Stimulated activated naive B cell treated with anti-CD40 and anti-IgM and Interleukin-4, amounts not matched to agents 10 μg/mL and 1 μg/mL and 100 μg/mL, for 72 hours (primary cell): ENCODE results near the gene LMTK2.
"Not testable (repeated sequence)": the region's sequence is repeated elsewhere in the genome, so short reads cannot be mapped to it uniquely, and the experiment has no call there.

Experiments used
- ATAC-seq, 2 donors: fragments of 150-1000 bp; cut with Tn5 transposase; replicated peaks; 2 replicates each; pipeline ENCODE4 v1.10.0; 2021; ENCODE audit warnings: moderate library complexity in 1 of 2
- DNase-seq: peaks from one replicate; pipeline ENCODE4 v3.0.0; 2021
- H3K27ac Mint-ChIP-seq: one replicate; pipeline ENCODE4 v1.8.0; 2022; ENCODE audit warnings: mild to moderate bottlenecking, mixed read lengths
- H3K27me3 Mint-ChIP-seq, 2 donors: one replicate each; pipeline ENCODE4 v1.8.0; 2022; ENCODE audit warnings: mixed read lengths in 2 of 2
- H3K36me3 Mint-ChIP-seq, 2 donors: one replicate each; pipeline ENCODE4 v1.8.0; 2022; ENCODE audit warnings: mixed read lengths in 2 of 2, mild to moderate bottlenecking in 1 of 2
- H3K4me1 Mint-ChIP-seq, 2 donors: one replicate each; pipeline ENCODE4 v1.8.0; 2022; ENCODE audit warnings: mixed read lengths in 2 of 2, mild to moderate bottlenecking in 1 of 2
- H3K4me3 Mint-ChIP-seq, 2 donors: one replicate each; pipeline ENCODE4 v1.8.0; 2022; ENCODE audit warnings: mild to moderate bottlenecking in 2 of 2, mixed read lengths in 2 of 2, moderate library complexity in 1 of 2
- H3K9me3 Mint-ChIP-seq, 2 donors: one replicate each; pipeline ENCODE4 v1.8.0; 2022; ENCODE audit warnings: mixed read lengths in 2 of 2, mild to moderate bottlenecking in 1 of 2

LMTK2 gene

DNA sequence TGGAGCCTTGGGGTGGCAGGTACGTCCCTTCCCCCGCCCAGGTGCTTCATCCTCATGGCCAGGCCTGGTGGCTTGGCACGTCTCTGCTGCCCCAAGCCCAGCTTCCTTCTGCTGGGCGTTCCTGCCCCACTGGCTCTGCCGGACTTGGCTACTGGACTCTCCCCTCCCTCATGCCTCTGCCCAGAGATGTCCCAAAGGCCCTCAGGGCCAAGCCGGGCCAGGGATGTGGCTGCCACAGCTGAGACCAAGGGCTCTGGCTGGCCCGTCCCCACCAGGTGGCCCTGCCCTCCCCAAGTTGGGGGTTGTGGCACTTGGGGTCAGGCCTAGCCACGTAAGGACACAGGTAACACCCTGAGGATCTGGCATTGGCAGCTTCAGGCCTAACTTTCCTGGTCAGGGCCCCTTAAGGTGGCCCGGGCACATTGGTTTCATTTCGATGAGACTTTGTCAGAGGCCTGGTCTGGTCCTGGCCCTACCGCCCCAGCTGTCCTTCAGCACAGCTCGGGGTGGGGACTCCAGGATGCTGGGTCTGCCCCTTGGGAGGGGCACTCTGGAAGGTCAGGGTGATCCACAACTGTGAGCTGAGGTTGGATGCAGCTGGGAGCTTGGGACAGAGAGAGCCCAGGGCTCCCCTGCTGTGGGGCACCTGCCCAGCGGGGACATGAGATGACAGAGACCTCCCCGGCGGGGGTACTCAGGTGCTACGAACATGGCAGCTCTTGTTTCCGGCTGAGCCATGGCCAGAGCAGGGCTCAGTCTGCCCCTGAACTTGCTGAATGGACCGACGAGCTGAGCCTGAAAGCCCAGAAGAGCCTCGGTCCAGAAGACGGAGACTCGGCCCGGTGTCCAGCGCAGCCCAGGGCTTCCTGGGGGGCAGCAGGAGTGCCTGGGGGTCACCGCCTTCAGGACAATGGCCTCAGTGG, 107.5 kb downstream of the LMTK2 start:
- no peak overlapping the region for H3K4me3 Mint-ChIP-seq
- ATAC-seq (no peak), DNase-seq (no peak)
- peaks cover 11 to 47% of the 10 kb centered on the region in 2 donors for H3K27me3 Mint-ChIP-seq
- peaks cover 14 to 27% of the 10 kb centered on the region in 2 donors for H3K4me1 Mint-ChIP-seq
- H3K27ac Mint-ChIP-seq, result no peak overlapping the region
- no peaks in the 10 kb centered on the region for H3K9me3 Mint-ChIP-seq
- H3K36me3 Mint-ChIP-seq, result peaks cover 20 to 30% of the 10 kb centered on the region in 2 donors

DNA sequence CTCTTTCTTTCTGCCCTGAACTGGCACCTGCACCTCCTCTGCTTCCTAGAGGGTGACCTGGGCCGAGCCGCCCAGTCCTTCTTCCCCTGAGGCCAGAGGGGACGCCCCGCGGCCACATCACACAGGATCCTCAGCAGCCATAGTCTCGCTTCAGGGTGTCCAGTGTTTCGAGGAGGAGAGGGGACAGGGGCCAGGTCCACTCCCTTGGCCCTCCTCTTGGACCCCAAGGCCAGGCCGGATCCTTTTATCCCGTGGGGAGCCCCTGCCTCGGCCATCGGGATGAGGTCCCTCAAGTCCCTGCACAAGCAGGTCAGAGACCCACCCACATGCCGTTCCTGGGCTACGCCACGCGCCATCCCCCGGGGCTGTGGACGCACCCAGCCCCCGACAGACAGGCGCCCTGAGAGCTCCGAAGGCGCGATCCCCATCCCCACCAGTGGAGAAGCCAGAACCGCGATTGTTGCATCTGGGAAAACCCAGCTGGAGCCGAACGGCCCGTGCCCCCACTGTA, 108.2 kb downstream of the LMTK2 start:
- ATAC-seq, result no peak
- Mint-ChIP-seq H3K27ac (no peak overlapping the region), H3K4me1 (peaks cover 20 to 34% of the 10 kb centered on the region in 2 donors), H3K27me3 (peaks cover 13 to 44% of the 10 kb centered on the region in 2 donors), H3K36me3 (peaks cover 23 to 32% of the 10 kb centered on the region in 2 donors), H3K4me3 (no peak overlapping the region), H3K9me3 (no peaks in the 10 kb centered on the region)
- DNase-seq, result no peak

DNA sequence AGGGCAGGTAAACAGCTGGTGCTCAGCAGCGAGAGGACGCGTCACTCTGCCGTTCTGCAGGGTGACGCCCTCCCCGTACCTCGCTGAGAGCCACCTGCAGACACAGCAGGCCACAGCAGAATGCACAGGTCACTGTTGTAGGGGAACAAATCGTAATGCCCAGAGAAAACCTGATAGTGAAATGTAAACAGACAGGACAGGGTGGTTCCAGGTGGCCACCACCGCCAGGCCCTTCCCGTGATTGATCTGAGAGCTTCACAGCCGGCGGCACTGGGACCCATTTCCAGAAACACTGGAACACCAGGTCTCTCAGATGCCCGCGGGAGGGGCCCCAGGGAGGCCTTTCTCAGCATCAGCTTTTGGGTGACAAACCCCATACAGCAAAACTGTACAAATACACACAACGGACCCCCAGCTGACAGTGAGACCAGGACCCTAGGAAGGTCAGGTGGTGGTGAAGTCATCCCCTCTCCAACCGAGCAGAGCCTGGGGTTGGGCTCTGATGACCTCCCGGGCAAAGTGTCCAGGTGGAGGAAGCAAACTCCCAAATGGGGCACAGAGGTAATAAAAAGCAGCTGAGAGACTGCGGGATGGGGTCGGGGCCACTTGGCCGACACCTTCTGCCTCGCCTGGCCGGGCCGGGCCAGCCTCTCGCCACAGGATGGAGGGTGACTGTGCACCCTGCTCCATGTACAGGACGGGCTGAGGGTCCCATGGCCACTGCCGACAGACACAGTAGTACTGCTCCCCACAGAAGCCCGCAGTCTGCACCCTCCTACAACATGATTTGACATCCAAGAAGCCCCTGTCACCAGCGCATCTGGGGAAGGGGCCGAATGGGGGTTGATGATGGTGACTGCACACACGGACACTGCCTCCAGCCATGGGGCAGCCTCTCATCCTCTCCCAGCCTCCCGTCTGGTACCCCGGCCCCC, 109.2 kb downstream of the LMTK2 start:
- Mint-ChIP-seq H3K9me3 (no peaks in the 10 kb centered on the region), H3K27me3 (peaks cover 10 to 39% of the 10 kb centered on the region in 2 donors), H3K4me1 (peaks cover 20 to 36% of the 10 kb centered on the region in 2 donors), H3K4me3 (no peak overlapping the region), H3K27ac (no peak overlapping the region), H3K36me3 (peaks cover 23 to 29% of the 10 kb centered on the region in 2 donors)
- DNase-seq (no peak), ATAC-seq (no peak)

DNA sequence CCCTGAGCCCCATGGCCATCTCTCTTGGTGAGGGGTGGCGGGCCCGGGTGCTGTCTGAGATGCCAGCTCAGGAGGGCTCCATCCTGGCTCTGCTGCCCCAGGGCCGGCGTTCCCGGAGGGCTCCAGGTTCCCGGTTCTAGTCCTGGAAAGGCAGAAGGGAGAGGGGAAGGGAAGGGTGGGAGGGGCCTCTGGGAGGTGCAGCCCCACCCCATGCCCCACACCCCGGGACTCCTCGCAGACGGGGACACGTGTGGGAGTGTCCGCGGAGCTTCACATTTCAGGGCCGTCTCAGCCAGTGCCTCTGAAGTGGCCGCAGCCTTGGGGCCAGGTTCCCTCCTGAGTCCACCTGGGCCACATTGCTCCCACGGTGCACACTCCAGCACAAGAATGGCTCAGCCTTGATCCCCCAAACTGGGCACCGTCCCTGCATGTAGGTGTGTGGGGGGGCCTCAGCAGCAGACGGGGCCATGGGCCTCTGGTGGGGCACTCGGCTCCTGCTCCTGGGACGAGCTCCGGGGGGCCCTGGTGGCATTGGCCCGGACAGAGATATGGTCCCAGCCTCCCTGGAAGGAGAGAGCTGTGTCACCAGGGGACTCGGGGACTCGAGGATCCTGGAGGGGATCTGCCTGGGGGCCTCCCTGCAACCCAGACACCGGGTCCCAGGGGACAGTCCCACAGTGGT, 110.4 kb downstream of the LMTK2 start:
- peaks cover 31 to 38% of the 10 kb centered on the region in 2 donors for H3K36me3 Mint-ChIP-seq
- peaks cover 5 to 32% of the 10 kb centered on the region in 2 donors for H3K27me3 Mint-ChIP-seq
- no peak overlapping the region for H3K27ac Mint-ChIP-seq
- no peaks in the 10 kb centered on the region for H3K9me3 Mint-ChIP-seq
- H3K4me1 Mint-ChIP-seq, result peaks cover 18 to 29% of the 10 kb centered on the region in 2 donors
- H3K4me3 Mint-ChIP-seq, result no peak overlapping the region
- ATAC-seq (no peak), DNase-seq (no peak)

DNA sequence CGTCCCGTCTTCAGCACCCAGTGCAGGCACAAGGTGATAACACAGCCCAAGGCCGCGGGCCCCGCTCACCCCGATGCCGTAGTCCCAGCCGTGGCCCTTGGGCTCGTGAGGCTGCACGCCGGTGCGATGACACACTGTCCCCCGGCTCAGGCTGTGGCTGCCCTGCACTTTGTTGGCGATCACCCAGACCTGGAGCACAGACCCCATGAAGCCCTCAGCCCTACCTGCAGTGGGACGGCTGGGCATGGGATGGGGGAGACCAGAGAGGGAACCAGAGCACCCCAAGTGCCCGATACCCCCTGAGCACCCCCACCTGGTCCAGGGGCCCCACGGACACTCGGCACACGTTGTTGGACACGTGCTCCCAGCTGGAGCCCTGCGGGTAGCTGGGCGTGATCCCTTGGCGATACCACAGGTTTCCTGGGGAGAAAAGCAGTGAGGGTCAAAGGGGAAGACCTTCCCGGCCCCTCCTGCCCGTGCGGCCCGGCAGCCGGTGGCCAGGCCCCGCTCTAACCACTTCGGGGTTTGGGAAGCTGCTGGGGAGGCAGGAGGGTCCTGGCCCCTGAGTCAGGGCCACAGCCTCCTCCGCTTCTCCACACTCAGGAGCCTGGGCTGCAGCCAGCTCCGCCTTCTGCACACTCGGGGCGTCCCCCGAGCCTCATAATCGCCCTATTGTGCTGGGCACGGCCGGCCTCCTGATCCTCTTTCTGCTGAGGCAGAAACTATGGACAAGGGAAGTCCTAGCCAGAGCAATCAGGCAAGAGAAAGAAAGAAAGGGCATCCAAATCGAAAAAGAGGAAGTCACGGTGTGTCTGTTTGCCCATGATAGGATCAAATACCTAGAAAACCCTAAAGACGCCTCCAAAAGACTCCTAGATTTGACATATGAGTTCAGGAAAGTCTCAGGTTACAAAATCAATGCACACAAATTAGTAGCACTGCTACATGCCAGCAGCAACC, 111.2 kb downstream of the LMTK2 start:
- Mint-ChIP-seq H3K4me1 (peaks cover 18 to 24% of the 10 kb centered on the region in 2 donors), H3K4me3 (peak overlapping the region; percentile 11 to 56), H3K36me3 (peaks cover 33 to 38% of the 10 kb centered on the region in 2 donors), H3K27ac (peak overlapping the region; percentile 37), H3K27me3 (peaks cover 5 to 26% of the 10 kb centered on the region in 2 donors), H3K9me3 (no peaks in the 10 kb centered on the region)
- ATAC-seq (peak; percentile 54 to 81), DNase-seq (peak; percentile 20)

DNA sequence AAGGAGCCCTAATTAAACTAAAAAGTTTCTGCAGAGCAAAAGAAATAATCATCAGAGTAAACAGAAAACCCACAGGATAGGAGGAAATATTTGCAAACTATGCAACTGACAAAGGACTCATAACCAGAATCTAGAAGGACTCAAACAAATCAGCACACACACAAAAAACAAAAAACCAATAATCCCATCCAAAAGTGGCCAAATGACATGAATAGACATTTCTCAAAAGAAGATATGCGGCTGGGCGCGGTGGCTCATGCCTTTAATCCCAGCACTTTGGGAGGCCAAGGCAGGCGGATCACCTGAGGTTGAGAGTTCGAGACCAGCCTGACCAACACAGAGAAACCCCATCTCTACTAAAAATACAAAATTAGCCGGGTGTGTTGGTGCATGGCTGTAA, 112.7 kb downstream of the LMTK2 start:
- ATAC-seq, H3K27ac Mint-ChIP-seq: not testable (repeated sequence)
- H3K27me3 Mint-ChIP-seq, result peaks cover 5 to 14% of the 10 kb centered on the region in 2 donors

DNA sequence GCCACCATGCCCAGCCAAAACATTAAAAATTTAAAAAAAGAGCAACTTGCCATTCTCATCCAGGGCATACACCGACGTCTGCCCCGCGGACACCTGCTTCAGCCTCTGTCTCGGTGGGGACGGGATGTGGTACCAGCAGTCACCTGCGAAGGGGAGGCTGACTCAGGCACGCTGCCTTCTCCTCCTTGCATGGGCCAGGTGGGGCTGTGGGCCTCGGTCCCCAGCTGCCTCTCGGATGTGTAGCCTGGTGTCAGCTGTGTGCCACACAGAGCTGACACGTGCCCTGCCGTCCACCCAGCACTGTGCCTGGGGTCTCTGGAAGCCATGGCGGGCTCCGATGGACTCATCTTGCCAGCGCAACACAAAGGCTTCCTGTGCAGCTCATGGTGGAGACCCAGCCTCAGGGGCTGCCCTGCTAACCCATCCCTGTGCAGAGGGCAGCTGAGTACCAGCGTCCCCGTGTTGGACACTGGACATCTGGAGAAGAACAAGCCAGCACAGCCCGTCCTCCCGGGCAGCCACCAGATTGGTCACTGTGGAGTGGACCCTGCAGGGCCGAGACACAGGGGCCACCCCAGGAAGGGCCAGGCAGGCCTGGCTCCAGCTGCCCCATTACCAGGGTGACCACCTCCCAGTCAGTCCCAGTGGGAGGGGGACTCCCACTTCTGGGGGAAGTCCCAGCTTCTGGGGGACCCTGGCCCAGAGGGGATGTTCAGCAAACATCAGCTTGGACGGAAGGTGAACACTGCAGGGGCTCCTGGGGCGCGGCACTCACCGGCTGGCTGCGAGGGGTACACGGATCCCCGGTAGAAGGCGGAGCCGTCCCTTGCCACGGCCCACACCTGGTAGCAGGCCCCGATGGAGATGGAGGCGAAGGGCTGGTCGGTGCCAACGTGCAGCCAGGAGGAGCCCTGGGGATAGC, 115.2 kb downstream of the LMTK2 start:
- H3K27me3 Mint-ChIP-seq, result peaks cover 5 to 9% of the 10 kb centered on the region in 2 donors
- no peaks in the 10 kb centered on the region for H3K9me3 Mint-ChIP-seq
- DNase-seq (no peak), ATAC-seq (no peak)
- no peak overlapping the region for H3K4me3 Mint-ChIP-seq
- H3K36me3 Mint-ChIP-seq, result peaks cover 39 to 52% of the 10 kb centered on the region in 2 donors
- H3K27ac Mint-ChIP-seq, result no peak overlapping the region
- peaks cover 20 to 23% of the 10 kb centered on the region in 2 donors for H3K4me1 Mint-ChIP-seq

More for the DNA sequence above, 112.7 kb downstream of the LMTK2 start:
- H3K9me3 Mint-ChIP-seq, DNase-seq, H3K4me3 Mint-ChIP-seq: not testable (repeated sequence)
- Mint-ChIP-seq H3K36me3 (peaks cover 35 to 43% of the 10 kb centered on the region in 2 donors), H3K4me1 (peaks cover 20 to 23% of the 10 kb centered on the region in 2 donors)

DNA sequence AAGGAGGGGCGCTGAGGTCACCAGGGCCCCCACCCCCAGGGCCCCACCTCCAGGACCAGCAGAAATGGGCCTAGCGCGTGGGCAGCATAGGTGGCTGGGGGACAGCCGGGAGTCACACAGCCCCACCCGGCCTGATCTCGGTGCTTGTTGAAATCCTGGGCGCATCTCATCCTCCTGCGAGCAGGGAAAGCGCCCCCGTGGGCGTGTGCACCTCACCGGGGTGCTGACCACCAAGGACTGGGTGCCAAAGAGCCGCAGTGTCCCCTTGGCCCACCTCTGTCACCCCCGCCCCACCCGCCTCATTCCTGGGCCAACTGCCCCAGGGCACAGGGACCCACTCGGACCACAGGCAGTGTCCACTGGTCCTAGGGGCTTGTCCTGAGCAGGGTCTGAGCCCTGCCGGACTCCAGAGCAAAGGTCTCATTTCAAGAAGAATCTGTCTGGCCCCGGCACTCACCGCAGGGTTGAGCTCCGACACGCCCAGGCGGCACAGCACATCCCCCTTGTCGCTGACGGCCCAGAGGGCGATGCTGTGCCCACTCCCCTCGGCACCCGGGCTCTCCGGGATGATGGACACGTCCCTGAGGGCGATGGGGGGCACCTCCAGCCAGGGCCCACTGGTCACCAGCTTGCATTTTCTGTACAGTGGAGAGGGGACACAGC, 116.0 kb downstream of the LMTK2 start:
- no peak for DNase-seq
- H3K27me3 Mint-ChIP-seq, result peaks cover 5 to 9% of the 10 kb centered on the region in 2 donors
- H3K4me1 Mint-ChIP-seq, result peaks cover 18 to 23% of the 10 kb centered on the region in 2 donors
- no peaks in the 10 kb centered on the region for H3K9me3 Mint-ChIP-seq
- H3K36me3 Mint-ChIP-seq, result peaks cover 39 to 49% of the 10 kb centered on the region in 2 donors
- H3K4me3 Mint-ChIP-seq, result no peak overlapping the region
- ATAC-seq, result no peak
- no peak overlapping the region for H3K27ac Mint-ChIP-seq

DNA sequence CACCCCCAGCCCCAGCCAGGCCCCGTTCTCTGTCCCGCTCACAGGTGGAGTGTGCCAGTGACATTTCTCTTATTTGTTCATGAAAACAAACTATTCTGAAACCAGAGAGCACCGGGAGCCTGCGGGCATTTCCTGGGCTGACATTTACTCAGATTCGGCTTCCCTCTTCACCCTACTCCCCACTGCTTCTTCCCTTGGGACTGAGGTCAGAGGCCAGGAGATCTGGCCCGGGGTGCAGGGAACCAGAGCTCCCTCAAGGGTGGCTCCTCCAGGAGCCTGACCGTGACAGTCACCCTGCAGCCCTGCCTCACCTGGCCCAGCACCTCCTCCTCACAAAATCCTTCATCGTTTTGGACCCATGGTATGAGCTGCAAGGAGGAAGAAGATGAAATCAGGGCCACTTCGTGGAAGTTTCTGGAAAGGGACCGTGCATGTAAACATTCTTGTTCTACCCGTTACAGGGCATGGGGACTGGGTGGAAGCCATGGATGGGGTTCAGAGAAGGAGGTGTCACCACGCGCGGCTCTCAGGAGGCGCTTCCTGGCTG, 116.8 kb downstream of the LMTK2 start:
- H3K27ac Mint-ChIP-seq, result no peak overlapping the region
- peaks cover 40 to 51% of the 10 kb centered on the region in 2 donors for H3K36me3 Mint-ChIP-seq
- DNase-seq (no peak), ATAC-seq (no peak)
- H3K4me1 Mint-ChIP-seq, result peaks cover 12 to 16% of the 10 kb centered on the region in 2 donors
- peaks cover 3 to 5% of the 10 kb centered on the region in 2 donors for H3K27me3 Mint-ChIP-seq
- no peaks in the 10 kb centered on the region for H3K9me3 Mint-ChIP-seq
- H3K4me3 Mint-ChIP-seq, result no peak overlapping the region

DNA sequence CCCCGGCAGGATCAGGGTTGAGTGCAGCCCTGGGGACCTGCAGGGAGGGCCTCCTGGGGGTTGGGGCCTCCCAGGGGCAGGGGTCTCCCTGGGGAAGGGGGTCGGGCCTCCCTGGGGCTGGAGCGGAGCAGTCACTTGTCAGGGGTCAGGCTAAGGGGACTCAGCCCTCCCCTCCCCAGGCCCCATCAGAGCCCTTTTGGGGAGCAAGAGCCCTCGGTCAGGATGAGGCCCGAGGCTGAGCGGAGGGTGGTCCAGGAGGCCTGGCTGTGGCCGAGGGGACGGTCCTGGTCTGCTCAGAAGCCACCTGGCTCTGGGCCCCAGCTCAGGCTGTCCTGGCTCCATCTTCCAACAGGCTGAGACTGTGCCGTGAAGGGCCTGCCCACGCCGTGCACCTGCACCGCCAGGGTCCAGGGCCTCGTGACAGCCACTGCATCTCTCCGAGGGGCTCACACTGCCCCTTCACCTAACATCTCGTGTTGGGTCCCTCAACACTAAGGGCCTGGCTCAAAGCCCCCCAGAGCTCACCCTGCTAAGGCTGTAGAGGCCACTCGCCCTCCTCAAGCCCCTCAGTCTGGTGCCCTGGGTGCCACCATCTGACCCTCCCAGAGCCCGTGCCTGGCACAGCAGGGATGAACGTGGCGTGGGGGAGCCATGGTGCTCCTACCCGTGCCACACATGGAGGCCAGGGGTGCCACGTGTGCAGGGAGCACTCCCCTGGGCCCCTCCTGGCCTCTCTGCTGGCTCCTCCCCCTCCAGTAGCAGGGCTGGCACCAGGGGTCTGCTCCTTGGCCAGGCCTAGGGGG, 117.4 kb downstream of the LMTK2 start:
- peaks cover 40 to 48% of the 10 kb centered on the region in 2 donors for H3K36me3 Mint-ChIP-seq
- H3K9me3 Mint-ChIP-seq, result no peaks in the 10 kb centered on the region
- peaks cover 0 to 5% of the 10 kb centered on the region in 2 donors for H3K27me3 Mint-ChIP-seq
- ATAC-seq (no peak), DNase-seq (no peak)
- no peak overlapping the region for H3K27ac Mint-ChIP-seq
- no peak overlapping the region for H3K4me3 Mint-ChIP-seq
- peaks cover 8 to 9% of the 10 kb centered on the region in 2 donors for H3K4me1 Mint-ChIP-seq

DNA sequence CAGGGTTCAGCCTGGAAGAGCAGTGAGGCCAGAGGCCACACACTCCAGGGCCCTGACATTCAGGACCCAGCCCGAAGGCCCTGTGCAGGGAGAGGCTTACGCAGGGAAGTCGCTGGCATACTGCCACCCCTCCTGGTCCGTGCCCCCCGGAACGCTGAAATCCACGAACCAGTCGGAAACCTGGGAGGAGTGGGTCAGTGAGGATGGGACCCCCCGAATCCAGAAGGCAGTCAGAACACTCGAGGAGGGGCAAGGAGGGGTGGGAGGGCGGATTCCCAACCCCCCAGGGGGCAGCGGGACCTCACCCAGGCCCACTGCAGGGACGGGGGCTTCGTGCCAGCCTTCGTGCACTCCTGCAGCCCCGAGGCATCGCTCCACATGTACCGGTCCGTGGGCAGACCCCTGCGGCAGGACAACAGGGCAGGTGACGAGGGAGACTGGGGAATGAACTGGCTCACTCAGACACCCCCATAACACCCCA, 118.1 kb downstream of the LMTK2 start:
- Mint-ChIP-seq H3K36me3 (peaks cover 38 to 45% of the 10 kb centered on the region in 2 donors), H3K4me1 (peaks cover 3 to 5% of the 10 kb centered on the region in 2 donors), H3K27me3 (no peaks in the 10 kb centered on the region), H3K27ac (no peak overlapping the region), H3K4me3 (no peak overlapping the region), H3K9me3 (no peaks in the 10 kb centered on the region)
- ATAC-seq, result no peak
- no peak for DNase-seq
